Tongue (tissue), 2 donors: ENCODE measurements around the gene AKAP13. TPM values are rescaled to one million over a fixed set of nuclear protein-coding genes. Genes with fewer than 3 reads are reported as not detected.

Experiments used
- DNase-seq: peaks from one replicate; pipeline ENCODE4 v3.0.0-alpha.2; 2015
- total RNA-seq: library from RNA; depleted of rRNA; stranded (reverse); fragments of >200 nt; gene quantifications from one replicate; pipeline ENCODE4 v1.2.3, GENCODE V29; 2014

AKAP13 gene
- total RNA-seq, 1 donor from 2014 or later: 192 TPM

- DNase-seq: no peak
Observed at GRCh38 chr15:85756411-85757072, 376.1 kb downstream of the AKAP13 start.

- no peak for DNase-seq
Observed at GRCh38 chr15:85757073-85757938, 376.9 kb downstream of the AKAP13 start.

- DNase-seq: no peak
Observed at GRCh38 chr15:85757939-85758654, 377.7 kb downstream of the AKAP13 start.

GRCh38 chr15:85758655-85758978, 378.2 kb downstream of the AKAP13 start:
- DNase-seq: no peak

GRCh38 chr15:85759376-85759775, 379.0 kb downstream of the AKAP13 start:
- no peak for DNase-seq

- DNase-seq: no peak
Observed at GRCh38 chr15:85760049-85760448, 379.6 kb downstream of the AKAP13 start.

GRCh38 chr15:85760531-85761371, 380.3 kb downstream of the AKAP13 start:
- no peak for DNase-seq

- DNase-seq: no peak
Observed at GRCh38 chr15:85761635-85762034, 381.2 kb downstream of the AKAP13 start.

GRCh38 chr15:85762039-85762755, 381.8 kb downstream of the AKAP13 start:
- DNase-seq: no peak

GRCh38 chr15:85762756-85763127, 382.3 kb downstream of the AKAP13 start:
- no peak for DNase-seq

GRCh38 chr15:85763157-85763556, 382.8 kb downstream of the AKAP13 start:
- DNase-seq: no peak

GRCh38 chr15:85763673-85764633, 383.6 kb downstream of the AKAP13 start:
- no peak for DNase-seq

GRCh38 chr15:85764649-85765277, 384.4 kb downstream of the AKAP13 start:
- DNase-seq: no peak

- DNase-seq: no peak
Observed at GRCh38 chr15:85766001-85766831, 385.8 kb downstream of the AKAP13 start.

GRCh38 chr15:85767785-85768529, 387.6 kb downstream of the AKAP13 start:
- no peak for DNase-seq

- DNase-seq: no peak
Observed at GRCh38 chr15:85768595-85769168, 388.3 kb downstream of the AKAP13 start.

- DNase-seq: no peak
Observed at GRCh38 chr15:85769182-85769900, 388.9 kb downstream of the AKAP13 start.
